IPS DF 4.7 (cell line): ENCODE results near the gene HEATR3.

ENCODE experiments used
- DNase-seq: peaks from one replicate; pipeline ENCODE4 v3.0.0-alpha.2; 2013; ENCODE audit warnings: low spot score; ENCODE audit errors: extremely low read depth

HEATR3 gene

GRCh38 chr16:50065624-50066481 lies at the start of gene HEATR3:
HEATR3 (plus strand) TSS chr16:50065970; CDS start chr16:50066132, 162 bp downstream.
- peak; percentile 56 for DNase-seq

DNA sequence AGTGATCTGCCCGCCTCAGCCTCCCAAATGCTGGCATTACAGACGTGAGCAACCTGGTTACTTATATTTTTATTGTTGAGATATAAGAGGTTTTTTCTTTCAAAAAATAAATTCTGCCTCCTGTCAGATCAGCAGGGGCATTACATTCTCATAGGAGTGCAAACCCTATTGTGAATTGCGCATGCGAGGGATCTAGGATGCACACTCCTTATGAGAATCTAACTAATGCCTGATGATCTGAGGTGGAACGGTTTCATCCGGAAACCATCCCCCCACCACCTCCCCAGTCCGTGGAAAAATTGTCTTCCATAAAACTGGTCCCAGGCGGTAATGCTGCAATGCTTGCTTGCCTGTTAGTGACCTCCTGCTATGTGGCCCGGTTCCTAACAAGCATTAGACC lies 48.2 kb upstream of the HEATR3 start:
- DNase-seq: no peak

GRCh38 chr16:50021544-50021943 lies 44.2 kb upstream of the HEATR3 start:
- DNase-seq: peak; percentile 22

- DNase-seq: no peak
Measured at GRCh38 chr16:50023641-50024040, 42.1 kb upstream of the HEATR3 start.

- DNase-seq: no peak
Measured at GRCh38 chr16:50024207-50024606, 41.6 kb upstream of the HEATR3 start.

- peak; percentile 79 for DNase-seq
Measured at GRCh38 chr16:50024684-50025536, 40.9 kb upstream of the HEATR3 start, which contains the start of gene CNEP1R1. CNEP1R1 (plus strand) TSS chr16:50025225; CDS start chr16:50025316, 91 bp downstream.

DNA sequence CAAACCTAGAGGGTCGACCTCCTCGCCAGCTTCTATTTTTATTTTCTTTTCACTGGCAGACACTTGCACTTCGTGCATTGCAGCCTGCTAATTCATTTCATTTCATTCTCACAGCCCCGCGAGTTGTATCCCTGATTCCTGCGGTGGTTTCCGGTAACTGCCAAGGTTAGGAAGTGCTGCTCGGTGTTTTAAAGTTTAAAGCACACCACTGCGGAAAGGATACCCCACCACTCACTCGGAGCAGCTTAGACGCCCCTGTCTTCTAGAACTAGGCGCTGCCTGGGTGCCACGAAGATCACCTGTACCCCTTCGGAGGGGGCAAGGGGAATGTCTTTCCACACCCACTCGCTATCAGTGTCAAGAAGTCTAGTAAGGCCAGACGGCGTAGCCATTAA lies 40.2 kb upstream of the HEATR3 start:
- DNase-seq: no peak

DNA sequence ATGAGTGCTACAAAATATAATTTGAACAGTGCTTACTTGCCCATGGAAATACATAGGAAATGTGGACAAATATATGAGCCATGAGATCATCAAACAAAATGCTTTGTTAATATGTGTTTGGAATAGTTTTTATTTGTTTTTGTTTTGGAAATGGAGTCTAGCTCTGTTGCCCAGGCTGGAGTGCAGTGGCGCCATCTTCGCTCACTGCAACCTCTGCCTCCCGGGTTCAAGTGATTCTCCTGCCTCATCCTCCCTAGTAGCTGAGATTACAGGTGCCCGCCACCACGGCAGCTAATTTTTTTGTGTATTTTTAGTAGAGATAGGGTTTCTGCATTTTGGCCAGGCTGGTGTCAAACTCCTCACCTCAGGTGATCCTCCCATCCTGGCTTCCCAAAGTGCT lies 37.9 kb upstream of the HEATR3 start:
- DNase-seq: no peak

GRCh38 chr16:50035468-50035992 lies 30.2 kb upstream of the HEATR3 start:
- DNase-seq: no peak

DNA sequence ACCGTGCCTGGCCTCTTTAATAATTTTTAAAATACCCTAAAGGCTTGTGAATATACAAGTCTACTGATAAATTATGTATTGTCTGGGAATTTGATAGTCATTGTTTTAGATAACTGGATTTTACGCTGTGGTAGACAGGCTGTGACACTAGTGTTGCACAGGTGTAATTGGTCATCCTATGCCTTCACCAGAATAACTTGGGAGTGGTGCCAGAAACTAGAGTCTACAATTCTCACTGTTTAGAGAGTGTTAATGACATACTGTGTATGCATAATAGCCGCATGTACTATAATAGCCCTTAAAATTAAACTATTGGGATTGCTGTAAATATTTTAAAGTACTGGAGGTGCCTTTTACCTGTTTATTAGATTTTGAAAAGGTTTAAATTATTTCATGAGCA lies 29.3 kb upstream of the HEATR3 start:
- no peak for DNase-seq

GRCh38 chr16:50037662-50038220 lies 28.0 kb upstream of the HEATR3 start:
- no peak for DNase-seq

DNA sequence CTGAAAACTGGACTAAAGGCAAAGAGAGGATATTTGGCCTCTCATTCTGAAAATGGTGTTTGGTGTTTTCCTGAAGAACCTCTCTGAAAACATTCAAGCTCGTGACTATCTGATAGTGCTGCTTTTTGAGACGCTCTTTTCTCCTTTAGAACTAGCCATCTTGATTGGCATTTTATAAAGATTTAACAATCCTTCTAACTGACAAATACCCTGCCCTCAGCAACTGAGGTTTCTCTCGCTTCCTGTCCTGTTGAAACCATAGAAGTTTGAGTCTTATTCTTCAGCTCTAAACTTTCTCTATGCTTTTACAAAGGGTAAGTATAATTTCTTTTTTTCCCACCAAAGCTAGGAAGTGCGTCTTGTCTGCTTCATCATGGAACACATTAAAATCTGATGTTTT lies 27.5 kb upstream of the HEATR3 start:
- DNase-seq: no peak

DNA sequence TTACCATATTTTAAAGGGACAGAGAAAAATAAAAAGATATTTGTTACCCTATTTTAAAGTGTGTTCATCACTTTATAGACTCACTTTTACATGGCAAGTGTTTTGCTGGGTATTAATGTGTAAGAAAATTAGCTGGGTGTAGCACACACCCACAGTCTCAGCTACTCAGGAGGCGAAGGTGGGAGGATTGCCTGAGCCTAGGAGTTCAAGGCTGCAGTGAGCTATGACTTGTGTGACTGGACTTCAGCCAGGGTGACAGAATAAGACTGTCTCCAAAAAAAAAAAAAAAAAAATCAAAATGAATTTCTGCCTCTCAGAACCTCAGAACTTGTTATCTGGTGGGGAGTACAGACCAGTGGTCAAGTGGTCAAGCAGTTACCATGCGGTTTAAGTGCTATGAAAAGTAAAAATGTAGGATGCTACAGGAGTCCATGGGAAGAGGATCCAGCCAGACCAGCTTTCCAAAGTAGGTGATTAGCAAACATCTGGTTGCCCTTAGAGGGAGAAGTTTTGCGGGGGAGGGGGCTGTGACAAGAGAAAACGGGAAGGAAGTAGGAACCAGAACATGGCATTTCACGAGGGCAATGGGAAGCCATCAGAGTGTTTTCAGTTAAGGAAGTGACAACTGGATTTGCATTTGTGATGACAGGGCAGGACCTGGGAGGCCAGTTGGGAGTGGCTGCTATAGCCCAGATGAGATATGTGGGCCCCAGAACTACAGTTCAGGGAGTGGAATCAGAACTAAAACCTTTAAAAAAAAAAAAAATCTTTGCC lies 26.8 kb upstream of the HEATR3 start:
- no peak for DNase-seq

- DNase-seq: no peak
Measured at GRCh38 chr16:50040018-50040417, 25.8 kb upstream of the HEATR3 start.

GRCh38 chr16:50040710-50041109 lies 25.1 kb upstream of the HEATR3 start:
- DNase-seq: no peak

DNA sequence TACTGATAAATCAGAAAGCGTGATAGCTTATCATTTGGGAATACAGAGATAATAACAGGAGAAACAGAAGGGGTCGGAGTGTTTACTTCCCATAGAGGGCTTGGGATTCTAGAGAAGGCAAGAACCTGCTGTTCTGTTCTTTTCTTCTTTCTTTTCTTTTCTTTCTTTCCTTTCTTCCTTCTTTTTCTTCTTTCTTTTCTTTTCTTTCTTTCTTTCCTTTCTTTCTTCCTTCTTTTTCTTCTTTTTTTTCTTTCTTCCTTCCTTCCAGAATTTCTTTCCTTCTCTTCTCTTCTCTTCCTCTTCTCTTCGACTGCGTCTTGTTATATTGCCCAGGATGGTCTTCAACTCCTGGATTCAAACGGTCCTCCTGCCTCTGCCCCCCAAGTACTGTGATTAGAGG lies 22.4 kb upstream of the HEATR3 start:
- DNase-seq: no peak

DNA sequence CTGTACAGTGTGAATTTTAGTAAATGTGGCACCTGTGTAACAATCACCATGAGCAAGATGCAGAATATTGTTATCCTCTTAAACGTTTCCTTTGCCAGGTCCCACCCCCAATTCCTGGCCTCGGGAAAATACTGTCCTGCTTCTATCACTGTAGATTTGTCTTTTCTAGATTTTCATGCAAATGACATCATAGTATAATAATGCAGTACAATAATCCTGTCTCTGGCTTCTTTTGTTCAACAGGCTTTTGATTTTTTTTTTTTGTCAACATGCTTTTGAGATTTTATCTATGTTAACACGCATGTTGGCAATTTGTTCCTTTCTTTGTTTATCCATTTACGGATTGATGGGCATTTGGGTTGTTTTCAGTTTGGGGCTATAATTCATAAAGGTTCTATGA lies 20.4 kb upstream of the HEATR3 start:
- no peak for DNase-seq

GRCh38 chr16:50046853-50047252 lies 18.9 kb upstream of the HEATR3 start:
- no peak for DNase-seq

- DNase-seq: no peak
Measured at GRCh38 chr16:50047864-50048263, 17.9 kb upstream of the HEATR3 start.

DNA sequence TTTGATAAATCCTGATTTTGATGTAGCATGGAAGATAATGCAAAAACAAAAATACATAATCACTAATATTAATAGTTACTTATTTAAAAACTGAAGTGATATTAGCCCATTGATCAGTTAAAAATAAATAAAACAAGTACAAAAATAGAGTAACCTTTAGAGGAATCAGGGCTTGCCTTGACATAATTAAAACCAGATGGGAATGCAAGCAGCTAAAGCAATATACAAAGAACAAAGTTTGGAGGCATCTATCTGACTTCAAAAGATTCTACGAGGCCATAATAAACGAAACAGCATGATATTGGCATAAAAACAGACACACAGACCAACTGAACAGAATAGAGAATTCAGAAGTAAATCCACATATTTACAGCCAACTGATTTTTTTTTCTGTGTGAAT lies 15.0 kb upstream of the HEATR3 start:
- DNase-seq: no peak

- no peak for DNase-seq
Measured at GRCh38 chr16:50056226-50056625, 9.5 kb upstream of the HEATR3 start.
